IMR-90 (cell line): ENCODE measurements around the gene OAS1. TPM values are rescaled to one million over a fixed set of nuclear protein-coding genes. Genes with fewer than 3 reads are reported as not detected.

Source experiments
- ATAC-seq: fragments of 200-7000 bp; cut with Tn5 transposase; 2 replicates; pipeline ENCODE4 v1.9.1; 2020; ENCODE audit warnings: low read depth, mild to moderate bottlenecking, moderate library complexity
- BruUV-seq: library from RNA; stranded (reverse); fragments of 400-500 nt; replicated peaks from 2 replicates; lab custom pipeline; 2021; lab: Mats Ljungman, UMichigan
- CTCF ChIA-PET: fragments of 300-600 bp; formaldehyde crosslinking; extraction: SDS; loops from one replicate; lab custom pipeline; 2021; ENCODE audit warnings: antibody characterized with exemption; lab: Yijun Ruan, JAX
- POLR2A ChIA-PET: fragments of 300-600 bp; sonication (Branson Sonifier 250); formaldehyde crosslinking; loops from one replicate; lab custom pipeline; 2022; ENCODE audit warnings: antibody characterized with exemption; ENCODE audit not compliant: unreplicated experiment; lab: Charles Lee
- DNase-seq: peaks from one replicate; pipeline ENCODE4 v3.0.0; 2013
- H2AFZ ChIP-seq: replicated peaks from 2 replicates; pipeline ENCODE3; 2013; ENCODE audit warnings: low read length, mild to moderate bottlenecking; ENCODE audit not compliant: poor library complexity
- H2AK5ac ChIP-seq: 2 replicates; pipeline ENCODE4 v1.6.1; 2013; ENCODE audit warnings: low read depth, low read length, inconsistent platforms
- H2AK9ac ChIP-seq: replicated peaks from 2 replicates; pipeline ENCODE3; 2013; ENCODE audit warnings: mild to moderate bottlenecking, low read depth, low read length, moderate library complexity; ENCODE audit not compliant: poor library complexity
- H2BK120ac ChIP-seq: 2 replicates; pipeline ENCODE4 v1.6.1; 2013; ENCODE audit warnings: low read depth, low read length, inconsistent platforms
- H2BK15ac ChIP-seq: 3 replicates; pipeline ENCODE4 v1.6.1; 2013; ENCODE audit warnings: low read depth, low read length, inconsistent platforms
- H2BK20ac ChIP-seq: 2 replicates; pipeline ENCODE4 v1.6.1; 2013; ENCODE audit warnings: low read depth, mild to moderate bottlenecking, inconsistent platforms, low read length, moderate library complexity
- H2BK5ac ChIP-seq: 2 replicates; pipeline ENCODE4 v1.6.1; 2013; ENCODE audit warnings: mild to moderate bottlenecking, low read depth, low read length, inconsistent platforms; ENCODE audit not compliant: poor library complexity, severe bottlenecking
- H3K14ac ChIP-seq: replicated peaks from 2 replicates; pipeline ENCODE4 v1.6.1; 2013; ENCODE audit warnings: low read depth, low read length, inconsistent platforms
- H3K18ac ChIP-seq: 2 replicates; pipeline ENCODE4 v1.6.1; 2013; ENCODE audit warnings: low read depth, low read length, control low read depth
- H3K23ac ChIP-seq: 2 replicates; pipeline ENCODE4 v1.6.1; 2013; ENCODE audit warnings: low read depth, low read length, inconsistent platforms
- H3K27ac ChIP-seq: 2 replicates; pipeline ENCODE4 v1.5.1; 2013; ENCODE audit warnings: mild to moderate bottlenecking, control low read depth, low read length; ENCODE audit not compliant: insufficient read depth
- H3K27me3 ChIP-seq: 2 replicates; pipeline ENCODE4 v1.6.1; 2013; ENCODE audit warnings: low read length; ENCODE audit not compliant: control insufficient read depth, insufficient read depth
- H3K36me3 ChIP-seq: 2 replicates; pipeline ENCODE4 v1.6.1; 2013; ENCODE audit warnings: low read length, mixed read lengths; ENCODE audit not compliant: control insufficient read depth, insufficient read depth
- H3K4ac ChIP-seq: 2 replicates; pipeline ENCODE4 v1.6.1; 2013; ENCODE audit warnings: low read depth, low read length, inconsistent platforms
- H3K4me1 ChIP-seq: 2 replicates; pipeline ENCODE4 v1.6.1; 2013; ENCODE audit warnings: low read length, mixed read lengths; ENCODE audit not compliant: control insufficient read depth, insufficient read depth
- H3K4me2 ChIP-seq: 2 replicates; pipeline ENCODE4 v1.6.1; 2013; ENCODE audit warnings: low read depth, mild to moderate bottlenecking, control low read depth, low read length, moderate library complexity
- H3K4me3 ChIP-seq: 2 replicates; pipeline ENCODE4 v1.5.1; 2013; ENCODE audit warnings: low read depth, mild to moderate bottlenecking, control low read depth, low read length, moderate library complexity; ENCODE audit not compliant: insufficient read depth
- H3K56ac ChIP-seq: 2 replicates; pipeline ENCODE4 v1.6.1; 2013; ENCODE audit warnings: low read length, inconsistent platforms; ENCODE audit not compliant: insufficient read depth; ENCODE audit errors: extremely low read depth
- H3K79me1 ChIP-seq, 2 experiments: 2 replicates each; pipeline ENCODE4 v1.6.1; 2013; ENCODE audit warnings: low read length in 2 of 2, inconsistent platforms in 1 of 2, low read depth in 1 of 2
- H3K9ac ChIP-seq: 2 replicates; pipeline ENCODE4 v1.6.1; 2013; ENCODE audit warnings: low read depth, low read length, control low read depth
- H3K9me1 ChIP-seq: 2 replicates; pipeline ENCODE4 v1.6.1; 2013; ENCODE audit warnings: low read length, inconsistent platforms; ENCODE audit not compliant: insufficient read depth
- H3K9me3 ChIP-seq: 2 replicates; pipeline ENCODE4 v1.6.1; 2013; ENCODE audit warnings: low read length; ENCODE audit not compliant: control insufficient read depth, insufficient read depth
- H4K20me1 ChIP-seq: 2 replicates; pipeline ENCODE4 v1.6.1; 2013; ENCODE audit warnings: low read length, inconsistent platforms; ENCODE audit not compliant: insufficient read depth
- H4K5ac ChIP-seq: 2 replicates; pipeline ENCODE4 v1.6.1; 2013; ENCODE audit warnings: mild to moderate bottlenecking, low read depth, low read length, control low read depth
- H4K8ac ChIP-seq, 2 experiments: 2 replicates each; pipeline ENCODE4 v1.6.1; 2013; ENCODE audit warnings: low read depth in 2 of 2, low read length in 2 of 2, control low read depth in 1 of 2, inconsistent platforms in 1 of 2
- H4K91ac ChIP-seq: 2 replicates; pipeline ENCODE4 v1.6.1; 2013; ENCODE audit warnings: low read depth, low read length, inconsistent platforms; ENCODE audit not compliant: insufficient read depth
- BHLHE40 ChIP-seq: fragments of 150-350 bp; IDR thresholded peaks from 2 replicates; pipeline ENCODE4 v1.6.1; 2016; ENCODE audit warnings: mild to moderate bottlenecking, low read depth, low read length
- CEBPB ChIP-seq: IDR thresholded peaks from 2 replicates; pipeline ENCODE4 v1.6.1; 2012; ENCODE audit warnings: low read depth, low read length, improper control_type of control experiment
- CHD1 ChIP-seq: IDR thresholded peaks from 2 replicates; pipeline ENCODE4 v1.6.1; 2012; ENCODE audit warnings: low read depth, low read length, improper control_type of control experiment
- CTCF ChIP-seq: conservative IDR thresholded peaks from 2 replicates; pipeline ENCODE4 v1.5.1; 2012; ENCODE audit warnings: mild to moderate bottlenecking, low read depth, low read length, improper control_type of control experiment
- ELK1 ChIP-seq: fragments of 150-350 bp; IDR thresholded peaks from 2 replicates; pipeline ENCODE4 v1.6.1; 2016; ENCODE audit warnings: low read depth, mild to moderate bottlenecking, low read length, moderate library complexity, borderline replicate concordance
- FOS ChIP-seq: fragments of 150-350 bp; IDR thresholded peaks from 2 replicates; pipeline ENCODE4 v1.6.1; 2016; ENCODE audit warnings: low read depth, low read length
- MAFK ChIP-seq: IDR thresholded peaks from 2 replicates; pipeline ENCODE4 v1.6.1; 2012; ENCODE audit warnings: low read depth, low read length, improper control_type of control experiment
- MAZ ChIP-seq: IDR thresholded peaks from 2 replicates; pipeline ENCODE4 v1.6.1; 2012; ENCODE audit warnings: low read depth, mild to moderate bottlenecking, low read length, improper control_type of control experiment, moderate library complexity, borderline replicate concordance
- MXI1 ChIP-seq: IDR thresholded peaks from 2 replicates; pipeline ENCODE4 v1.6.1; 2012; ENCODE audit warnings: low read depth, mild to moderate bottlenecking, low read length, moderate library complexity, borderline replicate concordance
- NFE2L2 ChIP-seq: fragments of 150-350 bp; IDR thresholded peaks from 2 replicates; pipeline ENCODE4 v1.6.1; 2016; ENCODE audit warnings: low read depth, mild to moderate bottlenecking, low read length
- POLR2A ChIP-seq: IDR thresholded peaks from 2 replicates; pipeline ENCODE4 v1.6.1; 2012; ENCODE audit warnings: mild to moderate bottlenecking, low read depth, low read length
- RAD21 ChIP-seq: IDR thresholded peaks from 2 replicates; pipeline ENCODE4 v1.6.1; 2012; ENCODE audit warnings: low read length, improper control_type of control experiment
- RCOR1 ChIP-seq: IDR thresholded peaks from 2 replicates; pipeline ENCODE4 v1.6.1; 2012; ENCODE audit warnings: mild to moderate bottlenecking, low read length, improper control_type of control experiment; ENCODE audit not compliant: insufficient replicate concordance
- RFX5 ChIP-seq: IDR thresholded peaks from 2 replicates; pipeline ENCODE4 v1.8.0; 2012; ENCODE audit warnings: low read depth, mild to moderate bottlenecking, low read length, moderate library complexity
- SMC3 ChIP-seq: fragments of 150-350 bp; IDR thresholded peaks from 2 replicates; pipeline ENCODE4 v1.6.1; 2016; ENCODE audit warnings: low read depth, mild to moderate bottlenecking, antibody characterized with exemption, low read length, moderate library complexity
- USF2 ChIP-seq: fragments of 150-350 bp; IDR thresholded peaks from 2 replicates; pipeline ENCODE4 v1.6.1; 2017; ENCODE audit warnings: mild to moderate bottlenecking, antibody characterized with exemption, low read length, low read depth
- WGBS, 2 experiments: methylation state at CpG; one replicate each; pipeline versions ENCODE4 v1.1.5 to v1.1.7; 2013; ENCODE audit warnings: missing lambda C conversion rate in 2 of 2; ENCODE audit not compliant: insufficient read length in 1 of 2; ENCODE audit errors: extremely low coverage in 2 of 2; 5-methylcytosine and 5-hydroxymethylcytosine counted together
- dilution Hi-C: fragments of 300-500 bp; cut with HindIII; formaldehyde crosslinking; loops from one replicate; pipeline ENCODE4 v1.14.3; 2018; ENCODE audit warnings: low sequenced_read_pairs; ENCODE audit not compliant: unreplicated experiment
- in situ Hi-C: fragments of 300-500 bp; cut with MboI; formaldehyde crosslinking; loops from 3 replicates; pipeline ENCODE4 v1.14.3; 2019; ENCODE audit warnings: low sequenced_read_pairs, inconsistent platforms, mixed read lengths
- intact Hi-C: fragments of 100-400 bp; cut with micrococcal nuclease; formaldehyde crosslinking; loops from 2 replicates; pipeline ENCODE4 v1.10.0; 2022
- polyA plus RNA-seq, 3 experiments: library from polyadenylated mRNA; depleted of rRNA; stranded (reverse); fragments of >200 nt; gene quantifications; 2 replicates each; pipeline ENCODE4 v1.2.3, GENCODE V29; 2012; ENCODE audit warnings: low replicate concordance in 1 of 3
- total RNA-seq: library from RNA; depleted of rRNA; stranded (reverse); fragments of >200 nt; gene quantifications from 2 replicates; pipeline ENCODE4 v1.2.3, GENCODE V29; 2012

OAS1 gene
- total and polyA plus RNA-seq, 2 of the 4 experiments (the other 2 are of a cell fraction), result not detected

- DNase-seq, result no peak
- Histone ChIP-seq H2BK20ac (no peak overlapping the region), H3K18ac (no peak overlapping the region), H3K36me3 (no peaks in the 10 kb centered on the region), H3K14ac (no peak overlapping the region), H3K4me3 (no peak overlapping the region), H3K4me2 (no peak overlapping the region), H3K4me1 (peaks cover 1% of the 10 kb centered on the region; the same call in 1 of the 2 replicates), H4K20me1 (no peaks in the 10 kb centered on the region), H3K27ac (no peak overlapping the region), H3K9me3 (no peaks in the 10 kb centered on the region), H2BK120ac (no peak overlapping the region), H2AK5ac (no peak overlapping the region), H4K91ac (no peak overlapping the region), H2AFZ (no peak overlapping the region), H3K23ac (no peak overlapping the region), H3K27me3 (no peaks in the 10 kb centered on the region), H3K9ac (no peak overlapping the region), H4K8ac (no peak overlapping the region), H2BK5ac (no peak overlapping the region), H2AK9ac (no peak overlapping the region), H3K4ac (no peak overlapping the region), H4K5ac (no peak overlapping the region), H3K79me1 (no peaks in the 10 kb centered on the region), H2BK15ac (no peak overlapping the region), H3K56ac (no peak overlapping the region), H3K9me1 (no peaks in the 10 kb centered on the region)
- dilution Hi-C loops (no loop called here), intact Hi-C loops (no loop called here), in situ Hi-C loops (no loop called here)
- POLR2A ChIA-PET, result no interaction called here
- no peak for ATAC-seq
- BruUV-seq, result no TSS peak
- CTCF ChIA-PET, result no interaction called here
- TF ChIP-seq RAD21 (no peak), CTCF (no peak), FOS (no peak), CEBPB (no peak), MXI1 (no peak), USF2 (no peak), RCOR1 (no peak), RFX5 (no peak), POLR2A (no peak), ELK1 (no peak), MAFK (no peak), NFE2L2 (no peak), CHD1 (no peak), BHLHE40 (no peak), SMC3 (no peak), MAZ (no peak)
- 63% methylated on average over 3 of the region's 7 CpGs; no CpG with 5 or more reads in 1 of the 2 experiments for WGBS, 2 experiments
Observed at GRCh38 chr12:112907415-112908157, 824 bp downstream of the OAS1 start.
